VCaP (cell line): Measurements from ENCODE around the gene ARL4A.
"Not testable (repeated sequence)": the region's sequence is repeated elsewhere in the genome, so short reads cannot be mapped to it uniquely, and the experiment has no call there.

ENCODE experiments used
- H3K27ac ChIP-seq: fragments of 450-650 bp; 2 replicates; pipeline ENCODE4 v1.5.1; 2017
- CTCF ChIP-seq: fragments of 450-650 bp; conservative IDR thresholded peaks from 2 replicates; pipeline ENCODE4 v1.5.1; 2017; ENCODE audit warnings: mild to moderate bottlenecking, moderate library complexity

ARL4A gene

GRCh38 chr7:12653110-12653509 is 34.3 kb upstream of the ARL4A start:
- peak overlapping the region; percentile 81; the same call in 1 of the 2 replicates for H3K27ac ChIP-seq
- no peak for TF ChIP-seq CTCF

- H3K27ac ChIP-seq, result peak overlapping the region; percentile 81; the same call in 1 of the 2 replicates
- TF ChIP-seq CTCF, result no peak
Observed at GRCh38 chr7:12653518-12653917, 33.9 kb upstream of the ARL4A start.

- H3K27ac ChIP-seq, result no peak overlapping the region
- no peak for TF ChIP-seq CTCF
Observed at GRCh38 chr7:12655161-12655560, 32.3 kb upstream of the ARL4A start.

- H3K27ac ChIP-seq, result not testable (repeated sequence)
Observed at GRCh38 chr7:12660423-12660822, 27.0 kb upstream of the ARL4A start.

GRCh38 chr7:12660986-12661385 is 26.4 kb upstream of the ARL4A start:
- not testable (repeated sequence) for H3K27ac ChIP-seq

GRCh38 chr7:12661581-12661980 is 25.9 kb upstream of the ARL4A start:
- H3K27ac ChIP-seq, result no peak overlapping the region
- TF ChIP-seq CTCF, result no peak

- H3K27ac ChIP-seq, result no peak overlapping the region
- no peak for TF ChIP-seq CTCF
Observed at GRCh38 chr7:12670000-12670729, 17.3 kb upstream of the ARL4A start.

GRCh38 chr7:12670743-12671520 is 16.5 kb upstream of the ARL4A start:
- no peak for TF ChIP-seq CTCF
- H3K27ac ChIP-seq, result no peak overlapping the region

GRCh38 chr7:12673436-12673835 is 14.0 kb upstream of the ARL4A start:
- not testable (repeated sequence) for H3K27ac ChIP-seq
